Stimulated activated CD8-positive, alpha-beta memory T cell treated with anti-CD3 and anti-CD28 coated beads, Interleukin-7, amount 100 ng/mL, for 1 hour (primary cell): ENCODE measurements around the gene KRTAP4-16.
"Not testable (repeated sequence)": the region's sequence is repeated elsewhere in the genome, so short reads cannot be mapped to it uniquely, and the experiment has no call there.

Experiments
- DNase-seq, 2 donors: peaks; one replicate each; pipeline ENCODE4 v3.0.0-alpha.2; 2020; ENCODE audit warnings: low read depth in 2 of 2

Gene KRTAP4-16

DNA sequence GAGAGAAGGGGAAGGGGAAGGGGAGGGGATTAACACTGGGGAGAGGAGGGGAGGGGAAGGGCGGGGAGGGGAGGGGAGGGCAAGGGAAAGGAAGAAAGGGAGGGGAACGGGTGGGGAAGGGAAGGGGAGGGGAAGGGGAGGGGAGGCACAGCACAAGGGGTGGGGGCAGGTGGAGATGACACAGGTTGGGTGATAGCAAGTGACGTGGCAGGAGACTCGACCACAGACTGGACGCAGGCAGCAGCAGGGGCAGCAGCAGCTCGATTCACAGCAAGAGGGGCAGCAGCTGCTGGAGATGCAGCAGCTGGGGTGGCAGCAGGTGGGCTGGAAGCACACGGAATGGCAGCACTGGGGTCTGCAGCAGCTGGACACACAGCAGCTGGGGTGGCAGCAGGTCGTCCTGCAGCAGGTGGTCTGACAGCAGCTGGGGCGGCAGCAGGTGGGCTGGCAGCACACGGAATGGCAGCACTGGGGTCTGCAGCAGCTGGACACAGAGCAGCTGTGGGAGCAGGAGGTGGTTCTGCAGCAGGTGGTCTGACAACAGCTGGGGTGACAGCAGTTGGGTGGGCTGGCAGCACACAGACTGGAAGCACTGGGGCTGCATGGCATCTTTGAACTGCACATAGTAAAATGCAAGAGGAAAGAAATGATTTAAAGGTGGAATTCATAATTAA, at the start of gene KRTAP4-16:
KRTAP4-16 (minus strand) TSS at position 624 of the 674 bp plus-strand sequence; CDS start at position 624, 0 bp downstream.
- DNase-seq: no peak

DNA sequence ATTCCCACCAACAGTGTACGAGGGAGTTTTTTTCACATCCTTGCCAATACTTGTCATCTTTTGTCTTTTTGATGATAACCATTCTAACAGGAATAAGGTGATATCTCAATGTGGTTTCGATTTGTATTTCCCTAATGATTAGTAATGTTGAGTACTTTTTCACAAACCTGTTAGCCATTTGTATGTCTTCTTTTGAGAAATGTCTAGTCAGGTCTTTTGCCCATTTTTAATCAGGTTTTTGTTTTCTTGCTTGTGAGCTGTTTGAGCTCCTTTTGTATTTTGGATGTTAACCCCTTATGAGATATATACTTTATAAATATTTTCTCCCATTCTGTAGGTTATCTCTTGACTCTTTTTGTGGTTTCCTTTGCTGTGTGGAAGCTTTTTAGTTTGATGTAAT, 49.5 kb upstream of the KRTAP4-16 start:
- DNase-seq: no peak

DNA sequence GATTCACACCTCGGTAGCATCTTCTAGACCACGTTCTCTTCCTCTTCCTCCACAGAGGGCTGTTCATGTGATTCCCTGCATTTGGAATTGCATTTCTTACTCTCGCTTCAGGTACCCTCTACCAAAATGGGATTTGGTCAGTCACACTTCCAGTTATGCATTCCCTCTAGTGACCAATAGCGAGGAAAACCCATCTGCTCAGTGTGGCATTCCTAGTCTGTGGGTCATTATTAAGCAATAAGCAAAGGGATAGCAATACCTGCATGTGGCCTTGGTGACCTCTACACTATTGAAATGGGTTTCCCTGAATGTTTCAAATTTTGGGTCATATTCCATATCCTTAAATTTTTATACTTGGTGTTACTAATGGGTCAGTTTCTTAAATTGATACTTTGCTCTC, 48.0 kb upstream of the KRTAP4-16 start:
- DNase-seq: no peak

DNA sequence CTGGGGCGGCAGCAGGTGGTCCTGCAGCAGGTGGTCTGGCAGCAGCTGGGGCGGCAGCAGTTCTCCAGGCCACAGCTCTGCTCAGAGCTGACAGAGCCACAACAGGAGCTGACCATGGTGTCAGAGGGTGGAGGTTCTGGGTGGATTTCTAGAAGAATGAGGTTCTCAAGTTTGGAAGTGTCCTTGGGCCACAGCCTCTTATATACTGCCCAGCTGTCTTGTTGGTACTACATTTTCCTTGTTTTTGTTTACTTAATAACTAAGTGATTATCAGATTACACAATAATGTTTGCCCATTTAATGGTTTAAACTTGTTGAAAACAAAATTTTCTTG, 47.6 kb upstream of the KRTAP4-16 start, which contains the start of gene KRTAP4-5:
KRTAP4-5 (minus strand) TSS at position 174 of the 334 bp plus-strand sequence; CDS start at position 116, 58 bp downstream.
- no peak for DNase-seq

DNA sequence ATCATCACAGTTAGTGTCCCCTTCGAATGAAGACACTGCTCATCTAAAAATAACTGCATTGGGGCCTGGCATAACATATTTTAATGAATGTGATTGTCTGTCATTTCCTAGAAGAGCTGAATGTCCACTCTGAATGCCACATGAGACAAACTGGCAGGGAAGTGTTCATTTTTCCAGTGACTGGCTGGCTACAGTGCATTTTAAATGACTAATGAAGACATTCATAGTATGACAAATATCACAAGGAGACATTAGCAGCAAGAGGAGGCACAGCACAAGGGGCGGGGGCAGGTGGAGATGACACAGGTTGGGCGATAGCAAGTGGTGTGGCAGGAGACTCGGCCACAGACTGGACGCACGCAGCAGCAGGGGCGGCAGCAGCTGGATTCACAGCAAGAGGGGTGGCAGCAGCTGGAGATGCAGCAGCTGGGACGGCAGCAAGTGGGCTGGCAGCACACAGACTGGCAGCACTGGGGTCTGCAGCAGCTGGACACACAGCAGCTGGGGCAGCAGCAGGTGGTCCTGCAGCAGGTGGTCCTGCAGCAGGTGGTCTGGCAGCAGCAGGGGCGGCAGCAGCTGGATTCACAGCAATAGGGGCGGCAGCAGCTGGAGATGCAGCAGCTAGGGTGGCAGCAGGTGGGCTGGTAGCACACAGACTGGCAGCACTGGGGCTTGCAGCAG, 47.1 kb upstream of the KRTAP4-16 start:
- not testable (repeated sequence) for DNase-seq

DNA sequence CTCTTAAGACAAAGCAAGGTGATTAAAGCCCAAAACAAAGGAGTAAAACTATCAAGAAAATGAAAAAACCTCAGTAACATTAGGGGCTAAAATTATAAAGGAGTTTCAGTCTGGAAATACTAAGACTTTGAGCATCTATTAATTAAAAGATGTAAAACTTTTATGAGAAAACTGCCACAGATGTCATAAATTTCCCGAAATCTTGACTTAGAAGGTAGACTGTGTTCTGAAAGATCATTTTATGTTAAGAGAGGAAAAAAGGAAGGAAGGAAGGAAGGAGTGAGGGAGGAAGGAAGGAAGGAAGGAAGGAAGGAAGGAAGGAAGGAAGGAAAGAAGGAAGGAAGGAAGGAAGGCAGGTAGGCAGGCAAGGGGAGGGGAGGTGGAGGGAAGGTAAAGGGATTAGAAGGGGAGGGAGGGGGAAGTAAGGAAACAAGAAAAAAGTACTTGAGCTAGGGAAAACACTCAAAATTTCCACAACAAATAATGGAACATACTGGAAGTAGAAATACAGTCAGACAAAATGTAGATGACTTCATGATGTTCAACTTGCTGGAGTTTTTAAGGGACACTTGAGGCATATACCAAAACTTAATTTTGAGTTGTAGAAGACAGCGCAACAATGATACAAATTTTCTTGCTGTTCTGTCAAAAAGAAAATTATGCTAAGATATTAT, 45.7 kb upstream of the KRTAP4-16 start:
- DNase-seq: no peak

DNA sequence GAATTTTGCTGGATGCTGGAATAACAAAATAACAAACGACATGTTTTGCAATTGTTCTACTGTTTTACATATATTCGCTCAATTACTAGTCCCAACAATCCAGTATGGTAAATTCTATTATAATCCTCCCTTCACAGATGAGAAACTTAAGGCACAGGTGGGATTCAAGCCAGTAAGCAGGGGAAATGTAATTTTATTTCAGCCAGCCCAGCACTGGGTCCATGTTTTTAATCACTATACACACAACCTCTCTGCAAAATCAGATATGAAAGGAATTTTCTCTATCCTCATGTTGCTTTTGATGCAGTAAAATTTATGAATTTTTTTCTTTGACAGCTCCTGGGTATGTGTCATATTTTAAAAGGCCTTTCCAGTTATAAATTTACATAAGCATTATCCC, 43.3 kb upstream of the KRTAP4-16 start:
- no peak for DNase-seq

DNA sequence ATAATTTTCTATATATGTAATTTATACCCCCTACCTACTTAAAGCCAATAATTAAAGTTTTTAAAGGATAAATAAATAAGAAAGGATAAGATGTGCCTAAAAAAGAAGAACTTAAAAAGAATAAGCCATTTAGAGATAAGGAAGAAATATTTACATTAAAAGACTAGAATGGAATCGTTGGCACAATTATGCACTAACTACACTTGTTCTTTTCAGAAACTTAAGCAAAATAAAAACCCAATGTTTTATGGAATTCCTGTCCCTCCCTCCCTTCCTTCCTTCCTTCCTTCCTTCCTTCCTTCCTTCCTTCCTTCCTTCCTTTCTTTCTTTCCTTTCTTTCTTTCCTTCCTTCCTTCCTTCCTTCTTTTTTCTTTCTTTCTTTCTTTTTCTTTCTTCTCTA, 42.8 kb upstream of the KRTAP4-16 start:
- DNase-seq: no peak

DNA sequence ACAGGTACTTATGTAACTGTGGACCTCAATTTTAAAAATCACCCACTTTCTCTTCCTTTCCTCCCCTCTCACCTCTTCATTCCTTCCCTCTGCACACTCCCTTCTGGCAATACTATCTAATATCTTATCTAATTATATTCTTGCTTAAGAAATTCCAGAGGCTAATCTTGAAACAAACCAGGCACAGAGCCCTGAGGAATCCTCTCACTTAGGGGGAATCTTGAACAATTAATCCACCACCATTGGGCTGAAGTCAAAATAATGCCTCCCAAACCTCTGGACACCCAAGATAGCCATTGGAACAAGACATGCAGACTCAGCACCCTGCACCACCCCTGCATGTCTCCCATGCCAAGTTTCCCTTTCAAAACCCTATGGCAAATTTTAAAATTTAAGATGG, 39.4 kb upstream of the KRTAP4-16 start:
- DNase-seq: no peak

DNA sequence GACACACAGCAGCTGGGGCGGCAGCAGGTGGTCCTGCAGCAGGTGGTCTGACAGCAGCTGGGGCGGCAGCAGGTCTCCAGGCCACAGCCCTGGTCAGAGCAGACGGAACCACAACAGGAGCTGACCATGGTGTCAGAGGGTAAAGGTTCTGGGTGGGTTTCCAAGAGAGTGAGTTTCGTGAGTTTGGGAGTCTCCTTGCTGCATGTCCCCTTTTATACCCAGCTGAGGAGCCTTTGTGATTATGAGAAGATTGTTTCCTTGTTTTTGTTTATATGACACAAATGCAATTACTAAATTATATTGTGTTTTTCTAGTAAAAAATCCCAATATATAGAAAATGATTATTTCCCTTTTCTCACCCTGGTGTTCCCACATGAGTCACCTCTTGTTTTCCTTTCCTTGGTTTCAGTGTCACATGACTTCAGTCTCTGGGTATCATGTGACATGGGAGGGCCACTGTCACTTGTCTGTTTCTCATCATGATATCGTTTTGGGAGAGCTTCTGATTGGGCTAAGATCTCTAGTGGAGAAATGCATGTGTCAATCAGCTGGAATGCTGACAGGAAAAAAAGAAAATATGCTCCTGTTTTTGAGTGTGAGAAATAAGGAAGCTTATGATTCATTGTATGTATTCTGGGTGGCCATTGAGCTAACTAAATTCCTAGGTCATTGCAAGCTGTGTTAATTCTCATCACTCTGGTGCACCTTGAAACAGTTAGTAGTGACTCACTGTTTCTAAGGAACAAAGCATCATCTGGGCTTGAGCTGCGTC, 38.5 kb upstream of the KRTAP4-16 start, which contains the start of gene KRTAP4-6:
KRTAP4-6 (minus strand) TSS at position 185 of the 772 bp plus-strand sequence; CDS start at position 128, 57 bp downstream.
- no peak for DNase-seq

DNA sequence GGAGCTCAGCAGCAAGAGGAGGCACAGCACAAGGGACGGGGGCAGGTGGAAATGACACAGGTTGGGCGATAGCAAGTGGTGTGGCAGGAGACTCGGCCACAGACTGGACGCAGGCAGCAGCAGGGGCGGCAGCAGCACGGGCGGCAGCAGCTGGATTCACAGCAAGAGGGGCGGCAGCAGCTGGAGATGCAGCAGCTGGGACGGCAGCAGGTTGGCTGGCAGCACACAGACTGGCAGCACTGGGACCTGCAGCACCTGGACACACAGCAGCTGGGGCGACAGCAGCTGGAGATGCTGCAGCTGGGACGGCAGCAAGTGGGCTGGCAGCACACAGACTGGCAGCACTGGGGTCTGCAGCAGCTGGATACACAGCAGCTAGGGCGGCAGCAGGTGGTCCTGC, 37.9 kb upstream of the KRTAP4-16 start:
- DNase-seq: not testable (repeated sequence)

DNA sequence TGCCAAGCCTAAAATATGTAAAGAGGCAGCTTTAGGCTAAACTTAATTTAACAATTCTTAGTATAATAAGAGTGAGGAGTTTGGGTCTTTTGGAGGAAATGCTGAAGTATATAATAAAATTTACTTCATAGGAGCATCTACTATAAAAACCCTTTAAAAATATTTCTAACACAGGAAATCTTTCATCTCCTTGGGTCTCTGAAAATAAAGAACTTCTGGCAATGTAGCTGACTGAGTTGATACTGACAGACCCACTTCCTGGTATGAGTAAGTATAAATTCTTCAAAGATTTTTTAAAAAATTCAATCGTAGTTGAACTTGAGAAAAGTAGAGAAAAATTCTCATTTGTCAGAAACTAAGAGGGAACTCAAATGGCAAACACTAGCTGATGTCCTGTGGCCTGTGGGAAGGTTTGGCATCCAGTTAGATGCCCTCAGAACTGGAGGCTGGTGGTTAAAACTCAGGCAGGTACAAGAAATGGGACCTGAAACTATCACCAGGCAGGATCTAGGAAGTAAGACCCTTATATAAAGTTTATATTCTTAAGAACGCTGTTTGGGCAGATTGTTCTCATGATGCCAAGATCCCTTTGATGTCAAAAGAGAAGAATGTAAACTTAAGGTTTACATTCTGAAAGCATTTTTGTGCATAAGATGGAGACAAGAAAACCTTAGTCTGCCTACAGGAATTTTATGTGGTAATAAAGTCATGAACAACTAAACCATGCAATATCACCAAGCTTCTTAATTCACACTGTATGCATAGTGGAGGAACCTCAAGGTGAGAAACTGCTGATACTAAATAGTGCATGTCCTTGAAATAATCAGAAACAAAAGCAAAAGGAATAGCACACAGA, 32.1 kb upstream of the KRTAP4-16 start:
- no peak for DNase-seq

DNA sequence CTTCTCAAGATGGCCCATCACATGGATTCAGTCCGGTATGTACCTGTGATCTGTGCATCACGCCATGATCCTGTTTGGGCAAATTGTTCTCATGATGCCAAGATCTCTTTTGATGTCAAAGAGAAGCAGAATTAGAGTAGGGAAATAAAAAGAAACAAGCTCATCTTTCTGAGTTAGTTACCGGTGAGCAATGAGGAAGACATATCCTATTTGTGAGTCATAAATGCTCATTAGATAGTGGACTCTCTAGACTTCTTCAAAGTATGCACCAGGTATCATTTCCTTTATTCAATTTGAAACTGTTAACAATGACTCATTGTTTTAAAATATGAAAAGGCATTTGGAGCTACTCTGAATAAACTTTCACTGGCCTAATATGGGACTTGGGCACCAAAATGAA, 30.0 kb upstream of the KRTAP4-16 start:
- DNase-seq: no peak

DNA sequence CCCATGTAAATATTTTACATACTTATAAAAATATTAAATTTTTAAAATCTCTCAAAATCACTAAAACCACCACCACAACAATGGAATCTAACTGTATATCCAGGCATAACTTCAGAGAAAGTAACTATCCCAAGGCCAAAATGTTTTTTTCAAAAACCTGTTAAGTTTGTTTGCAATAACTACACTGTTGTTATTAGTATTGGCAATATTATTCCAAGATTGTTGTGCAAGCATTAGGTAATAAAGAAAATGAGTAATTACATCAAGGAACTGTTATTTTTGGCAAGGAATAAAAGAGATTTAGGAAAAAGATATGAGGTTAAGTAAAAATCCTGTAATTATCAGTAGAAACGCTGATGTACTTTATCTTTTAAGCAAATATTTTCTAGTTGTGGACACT, 25.4 kb upstream of the KRTAP4-16 start:
- no peak for DNase-seq

DNA sequence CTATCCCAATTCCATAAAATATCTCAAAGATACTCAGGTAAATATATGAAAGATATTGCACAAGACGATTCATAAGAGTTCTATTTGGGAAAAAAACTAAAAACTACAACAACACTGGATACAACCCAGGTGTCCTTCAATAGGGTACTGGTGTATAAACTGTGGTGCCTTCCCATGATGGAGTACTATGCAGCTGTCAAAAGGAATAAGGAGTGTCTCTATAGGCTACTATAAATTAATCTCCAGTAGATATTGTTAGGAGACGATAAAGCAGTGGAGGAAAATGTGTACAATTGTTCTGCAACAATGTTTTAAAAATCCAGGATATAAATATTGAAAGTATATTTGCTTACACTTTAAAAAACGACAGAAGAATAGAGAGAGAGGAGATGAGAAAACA, 24.4 kb upstream of the KRTAP4-16 start:
- no peak for DNase-seq

DNA sequence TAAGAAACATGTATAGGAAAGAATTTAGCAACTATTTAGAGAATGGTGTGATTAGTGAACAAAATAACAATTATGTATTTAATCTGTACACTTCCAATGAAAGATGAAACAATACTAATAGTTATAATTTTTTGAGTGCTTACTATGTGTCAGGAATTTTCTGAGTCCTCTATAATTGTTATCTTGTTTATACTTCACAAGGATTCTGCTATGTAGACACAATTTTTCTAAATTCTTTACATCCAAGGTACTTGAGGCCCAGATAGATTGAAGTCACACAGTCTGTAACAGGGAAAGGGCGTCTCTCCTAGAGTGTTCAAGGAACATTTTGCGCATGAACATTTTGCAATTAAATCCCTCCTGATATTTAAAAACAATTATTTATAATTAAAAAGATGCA, 23.1 kb upstream of the KRTAP4-16 start:
- DNase-seq: no peak

DNA sequence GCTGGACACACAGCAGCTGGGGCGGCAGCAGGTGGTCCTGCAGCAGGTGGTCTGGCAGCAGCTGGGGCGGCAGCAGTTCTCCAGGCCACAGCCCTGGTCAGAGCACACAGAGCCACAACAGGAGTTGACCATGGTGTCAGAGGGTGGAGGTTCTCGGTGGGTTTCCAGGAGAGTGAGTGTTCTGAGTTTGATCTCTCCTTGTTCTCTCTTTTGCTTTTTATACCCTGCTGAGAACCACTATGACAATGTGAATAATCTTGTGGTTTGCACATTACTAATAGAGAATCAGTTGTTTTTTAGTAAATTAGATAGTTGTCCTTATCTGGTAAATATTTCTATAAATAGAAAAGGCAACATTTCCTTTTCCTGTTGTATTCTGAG, 22.0 kb upstream of the KRTAP4-16 start, which contains the start of gene KRTAP4-12:
KRTAP4-12 (minus strand) TSS at position 192 of the 381 bp plus-strand sequence; CDS start at position 132, 60 bp downstream.
- not testable (repeated sequence) for DNase-seq

DNA sequence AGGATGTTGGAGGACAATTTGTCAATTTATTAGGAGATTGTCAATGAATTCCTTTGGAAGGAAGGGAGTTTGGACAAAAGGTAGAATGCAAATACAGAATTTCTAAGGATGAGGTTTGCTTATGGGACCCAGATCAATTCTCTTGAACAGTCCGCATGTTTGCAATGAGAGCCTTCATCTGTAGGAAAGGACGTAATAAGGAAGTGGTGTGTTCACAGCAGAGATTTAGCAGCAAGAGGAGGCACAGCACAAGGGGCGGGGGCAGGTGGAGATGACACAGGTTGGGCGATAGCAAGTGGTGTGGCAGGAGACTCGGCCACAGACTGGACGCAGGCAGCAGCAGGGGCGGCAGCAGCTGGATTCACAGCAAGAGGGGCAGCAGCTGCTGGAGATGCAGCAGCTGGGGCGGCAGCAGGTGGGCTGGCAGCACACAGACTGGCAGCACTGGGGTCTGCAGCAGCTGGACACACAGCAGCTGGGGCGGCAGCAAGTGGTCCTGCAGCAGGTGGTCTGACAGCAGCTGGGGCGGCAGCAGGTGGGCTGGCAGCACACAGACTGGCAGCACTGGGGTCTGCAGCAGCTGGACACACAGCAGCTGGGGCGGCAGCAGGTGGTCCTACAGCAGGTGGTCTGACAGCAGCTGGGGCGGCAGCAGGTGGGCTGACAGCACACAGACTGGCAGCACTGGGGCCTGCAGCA, 21.4 kb upstream of the KRTAP4-16 start:
- not testable (repeated sequence) for DNase-seq

DNA sequence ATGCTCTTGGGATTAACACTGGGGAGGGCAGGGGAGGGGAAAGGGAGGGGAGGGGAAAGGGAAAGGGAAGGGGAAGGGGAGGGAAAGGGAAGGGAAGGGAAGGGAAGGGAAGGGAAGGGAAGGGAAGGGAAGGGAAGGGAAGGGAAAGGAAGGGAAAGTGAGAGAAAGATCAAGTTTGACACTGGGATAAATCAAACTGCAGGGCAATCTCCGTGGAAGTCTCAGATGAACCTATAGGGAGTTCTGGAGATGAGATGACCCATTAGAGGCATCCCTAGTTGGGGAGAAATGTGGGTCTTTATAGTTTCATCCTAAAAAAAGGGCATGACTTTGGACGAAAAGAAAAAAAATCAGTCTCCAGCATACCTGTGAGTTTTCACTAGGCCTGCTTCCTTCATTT, 19.7 kb upstream of the KRTAP4-16 start:
- DNase-seq: no peak
